Measurements from ENCODE around the gene CBLC.

DNA sequence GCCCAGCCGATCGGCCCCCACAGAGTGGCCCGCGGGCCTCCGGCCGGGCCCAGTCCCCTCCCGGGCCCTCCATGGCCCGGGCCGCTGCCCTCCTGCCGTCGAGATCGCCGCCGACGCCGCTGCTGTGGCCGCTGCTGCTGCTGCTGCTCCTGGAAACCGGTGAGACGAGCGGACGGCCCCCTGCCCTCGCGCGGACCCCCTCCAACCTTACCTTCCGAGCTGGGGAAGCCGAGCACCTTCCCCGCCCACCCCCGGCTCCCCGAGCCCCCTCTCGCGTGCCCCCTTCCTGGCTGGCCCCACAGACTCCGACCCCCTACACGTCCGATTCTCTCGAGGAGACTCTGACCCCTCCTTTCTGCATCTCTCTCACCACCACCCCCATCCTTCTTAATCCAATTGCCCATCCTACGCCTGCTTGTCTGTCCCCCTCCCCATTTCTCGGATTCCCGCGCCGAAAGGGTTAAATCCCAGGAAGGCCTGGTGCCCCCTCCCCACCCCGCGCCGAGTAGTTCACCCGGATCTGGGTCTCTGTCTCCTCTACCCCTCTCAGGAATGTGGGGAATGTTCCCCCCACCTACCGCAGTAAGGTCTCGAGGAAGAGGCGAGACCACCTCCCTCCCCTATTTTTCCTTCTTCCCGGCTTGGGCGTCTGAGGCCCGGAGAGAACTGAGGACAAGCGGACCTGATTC is 68.9 kb downstream of the CBLC start:
- TF ChIP-seq, protein P1, sequence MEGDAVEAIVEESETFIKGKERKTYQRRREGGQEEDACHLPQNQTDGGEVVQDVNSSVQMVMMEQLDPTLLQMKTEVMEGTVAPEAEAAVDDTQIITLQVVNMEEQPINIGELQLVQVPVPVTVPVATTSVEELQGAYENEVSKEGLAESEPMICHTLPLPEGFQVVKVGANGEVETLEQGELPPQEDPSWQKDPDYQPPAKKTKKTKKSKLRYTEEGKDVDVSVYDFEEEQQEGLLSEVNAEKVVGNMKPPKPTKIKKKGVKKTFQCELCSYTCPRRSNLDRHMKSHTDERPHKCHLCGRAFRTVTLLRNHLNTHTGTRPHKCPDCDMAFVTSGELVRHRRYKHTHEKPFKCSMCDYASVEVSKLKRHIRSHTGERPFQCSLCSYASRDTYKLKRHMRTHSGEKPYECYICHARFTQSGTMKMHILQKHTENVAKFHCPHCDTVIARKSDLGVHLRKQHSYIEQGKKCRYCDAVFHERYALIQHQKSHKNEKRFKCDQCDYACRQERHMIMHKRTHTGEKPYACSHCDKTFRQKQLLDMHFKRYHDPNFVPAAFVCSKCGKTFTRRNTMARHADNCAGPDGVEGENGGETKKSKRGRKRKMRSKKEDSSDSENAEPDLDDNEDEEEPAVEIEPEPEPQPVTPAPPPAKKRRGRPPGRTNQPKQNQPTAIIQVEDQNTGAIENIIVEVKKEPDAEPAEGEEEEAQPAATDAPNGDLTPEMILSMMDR (IDR thresholded peaks at IDR 0.05 in 4 of 5, conservative IDR thresholded peaks at IDR 0.05 in 1 of 5): no peak
- no peak for TF ChIP-seq POLR2A (IDR thresholded peaks at IDR 0.05)

Measured in gastrocnemius medialis (tissue), 4 donors.